Thyroid gland (tissue), 4 donors: ENCODE results near the gene CHTF18. TPM values are rescaled to one million over a fixed set of nuclear protein-coding genes. Genes with fewer than 3 reads are reported as not detected.
"Not testable (repeated sequence)": the region's sequence is repeated elsewhere in the genome, so short reads cannot be mapped to it uniquely, and the experiment has no call there.

Experiments used
- DNase-seq, 2 donors: peaks; one replicate each; pipeline ENCODE4 v3.0.0-alpha.2; 2019
- H3K27ac ChIP-seq, 3 donors: fragments of 200-600 bp; sonication (generic); 1 replicate in 2 of 3; 2 replicates in 1 of 3; pipeline ENCODE4 v1.5.1; 2016 to 2019; ENCODE audit warnings: mild to moderate bottlenecking in 1 of 3, moderate library complexity in 1 of 3
- H3K27me3 ChIP-seq: fragments of 200-600 bp; sonication (generic); one replicate; pipeline ENCODE4 v1.5.1; 2019
- H3K36me3 ChIP-seq, 2 donors: fragments of 200-600 bp; sonication (generic); one replicate each; pipeline ENCODE4 v1.5.1; 2016 to 2019
- H3K4me1 ChIP-seq, 2 donors: fragments of 200-600 bp; sonication (generic); one replicate each; pipeline ENCODE4 v1.5.1; 2017 to 2019
- H3K4me3 ChIP-seq, 3 donors: fragments of 200-600 bp; sonication (generic); replicated peaks in 1 of 3; 1 replicate in 2 of 3; 2 replicates in 1 of 3; pipeline ENCODE4 v1.5.1; 2016; ENCODE audit warnings: mild to moderate bottlenecking in 1 of 3
- H3K9me3 ChIP-seq: fragments of 200-600 bp; sonication (generic); one replicate; pipeline ENCODE4 v1.5.1; 2017
- CTCF ChIP-seq, 6 experiments: fragments of 200-600 bp in 3 of 6; fragments of 450-650 bp in 3 of 6; sonication (generic) in 3 of 6; IDR thresholded peaks; one replicate each; pipeline ENCODE4 v1.5.1; 2016 to 2019; ENCODE audit warnings: antibody characterized with exemption in 6 of 6, mild to moderate bottlenecking in 2 of 6, inconsistent platforms in 1 of 6, moderate library complexity in 1 of 6
- POLR2A ChIP-seq, 2 donors: fragments of 450-650 bp; IDR thresholded peaks; one replicate each; pipeline ENCODE4 v1.6.1; 2017; ENCODE audit warnings: antibody characterized with exemption in 2 of 2, mild to moderate bottlenecking in 2 of 2, moderate library complexity in 1 of 2
- WGBS, 2 donors: methylation state at CpG; one replicate each; pipeline ENCODE4 v1.1.5; 2017; 5-methylcytosine and 5-hydroxymethylcytosine counted together
- intact Hi-C: fragments of 100-400 bp; cut with DNase I; formaldehyde crosslinking; loops from one replicate; pipeline ENCODE4 v1.15.1; 2023
- total RNA-seq, 4 donors: library from RNA; depleted of rRNA; stranded (reverse); fragments of >200 nt; gene quantifications; one replicate each; pipeline ENCODE4 v1.2.3, GENCODE V29; 2016

CHTF18 gene
- total RNA-seq, 4 donors from 2014 or later: 10.1 to 14.6 (median 11.7) TPM

GRCh38 chr16:747978-748746 lies 40.3 kb upstream of the CHTF18 start:
- Histone ChIP-seq H3K36me3 (no peaks in the 10 kb centered on the region), H3K4me1 (no peaks in the 10 kb centered on the region), H3K4me3 (no peak overlapping the region), H3K27ac (no peak overlapping the region), H3K9me3 (no peaks in the 10 kb centered on the region), H3K27me3 (no peaks in the 10 kb centered on the region)
- intact Hi-C loops: no loop called here
- 88 to 90% methylated on average over 24 to 33 of the region's 39 CpGs for WGBS, 2 donors
- no peak for DNase-seq
- TF ChIP-seq POLR2A (IDR thresholded peaks at IDR 0.05) (no peak), CTCF (IDR thresholded peaks at IDR 0.05) (no peak)

- Histone ChIP-seq H3K27me3 (no peaks in the 10 kb centered on the region), H3K4me1 (no peaks in the 10 kb centered on the region), H3K9me3 (no peaks in the 10 kb centered on the region), H3K36me3 (no peaks in the 10 kb centered on the region), H3K27ac (no peak overlapping the region), H3K4me3 (no peak overlapping the region)
- TF ChIP-seq POLR2A (IDR thresholded peaks at IDR 0.05) (no peak), CTCF (IDR thresholded peaks at IDR 0.05) (no peak)
- intact Hi-C loops: no loop called here
- 75 to 83% methylated on average over 6 of the region's 6 CpGs for WGBS, 2 donors
- no peak for DNase-seq
Observed at GRCh38 chr16:749010-749409, 39.4 kb upstream of the CHTF18 start.

- peak; percentile 30 to 38 for DNase-seq
- 21 to 30% methylated on average over 9 of the region's 9 CpGs for whole genome bisulfite sequencing, 2 donors
- intact Hi-C loops: no loop called here
- no peaks in the 10 kb centered on the region for H3K4me1 ChIP-seq
- no peaks in the 10 kb centered on the region for H3K36me3 ChIP-seq
- H3K9me3 ChIP-seq: no peaks in the 10 kb centered on the region
- H3K4me3 ChIP-seq: no peak overlapping the region
- no peaks in the 10 kb centered on the region for H3K27me3 ChIP-seq
- no peak overlapping the region for H3K27ac ChIP-seq
- TF ChIP-seq CTCF (IDR thresholded peaks at IDR 0.05) (no peak), POLR2A (IDR thresholded peaks at IDR 0.05) (no peak)
Observed at GRCh38 chr16:750485-750884, 37.9 kb upstream of the CHTF18 start.

GRCh38 chr16:751152-752006 lies 37.0 kb upstream of the CHTF18 start:
- H3K4me3 ChIP-seq: no peak overlapping the region
- peak; percentile 60 to 66 for DNase-seq
- H3K36me3 ChIP-seq: no peaks in the 10 kb centered on the region
- TF ChIP-seq POLR2A (IDR thresholded peaks at IDR 0.05) (no peak), CTCF (IDR thresholded peaks at IDR 0.05) (no peak)
- no peak overlapping the region for H3K27ac ChIP-seq
- no peaks in the 10 kb centered on the region for H3K9me3 ChIP-seq
- H3K4me1 ChIP-seq: no peaks in the 10 kb centered on the region
- intact Hi-C loops: no loop called here
- no peaks in the 10 kb centered on the region for H3K27me3 ChIP-seq
- 49 to 50% methylated on average over 38 to 39 of the region's 39 CpGs for WGBS, 2 donors

- H3K4me3 ChIP-seq: no peak overlapping the region
- 17 to 25% methylated on average over 10 of the region's 10 CpGs for WGBS, 2 donors
- DNase-seq: no peak
- TF ChIP-seq CTCF (IDR thresholded peaks at IDR 0.05) (no peak), POLR2A (IDR thresholded peaks at IDR 0.05) (no peak)
- intact Hi-C loops: no loop called here
- H3K27me3 ChIP-seq: no peaks in the 10 kb centered on the region
- no peaks in the 10 kb centered on the region for H3K36me3 ChIP-seq
- no peaks in the 10 kb centered on the region for H3K9me3 ChIP-seq
- H3K27ac ChIP-seq: no peak overlapping the region
- no peaks in the 10 kb centered on the region for H3K4me1 ChIP-seq
Observed at GRCh38 chr16:752007-752312, 36.5 kb upstream of the CHTF18 start.

- H3K27ac ChIP-seq, H3K27me3 ChIP-seq, DNase-seq, H3K4me1 ChIP-seq, H3K36me3 ChIP-seq, intact Hi-C loops, H3K9me3 ChIP-seq, H3K4me3 ChIP-seq: not testable (repeated sequence)
- WGBS, 2 donors: 90% methylated on average over 11 of the region's 11 CpGs
Observed at GRCh38 chr16:754121-754607, 34.3 kb upstream of the CHTF18 start.
